HCT116 (cell line): ENCODE results near the gene NTSR2. TPM values are rescaled to one million over a fixed set of nuclear protein-coding genes. Genes with fewer than 3 reads are reported as not detected.

Source experiments
- ATAC-seq: fragments of 200-7000 bp; cut with Tn5 transposase; 2 replicates; pipeline ENCODE4 v1.9.1; 2020; ENCODE audit warnings: mild to moderate bottlenecking, moderate library complexity
- Bru-seq: library from RNA; stranded (reverse); fragments of 400-500 nt; gene quantifications from one replicate; lab custom pipeline; 2021; lab: Mats Ljungman, UMichigan
- BruChase-seq, 2 experiments: library from RNA; stranded (reverse); fragments of 400-500 nt; gene quantifications; one replicate each; lab custom pipeline; 2021; lab: Mats Ljungman, UMichigan
- BruUV-seq: library from RNA; stranded (reverse); fragments of 400-500 nt; replicated peaks from 2 replicates; lab custom pipeline; 2021; lab: Mats Ljungman, UMichigan
- CTCF ChIA-PET: fragments of 300-600 bp; sonication (Branson Sonifier 250); formaldehyde crosslinking; loops from one replicate; lab custom pipeline; 2021; ENCODE audit warnings: antibody characterized with exemption; lab: Charles Lee
- POLR2A ChIA-PET: fragments of 300-600, 350-600 bp; sonication (Branson Sonifier 250); formaldehyde crosslinking; loops from one replicate; lab custom pipeline; 2021; ENCODE audit warnings: antibody characterized with exemption; lab: Charles Lee
- RAD21 ChIA-PET, 2 experiments: fragments of 300-600 bp; sonication (Branson Sonifier 250); formaldehyde crosslinking; loops; one replicate each; lab custom pipeline; 2023; ENCODE audit warnings: low total read pairs in 2 of 2; ENCODE audit not compliant: uncharacterized antibody in 2 of 2, unreplicated experiment in 2 of 2, low non-redundant PET in 1 of 2; lab: Charles Lee
- DNase-seq: peaks from one replicate; pipeline ENCODE4 v3.0.0-alpha.2; 2010; ENCODE audit warnings: low read depth, low spot score
- H2AFZ ChIP-seq: fragments of 200-600 bp; shearing (Covaris generic), sonication (generic); 2 replicates; pipeline ENCODE4 v1.6.1; 2017; ENCODE audit warnings: low read depth, mixed run types, mixed read lengths, antibody characterized with exemption, low read length; ENCODE audit not compliant: poor library complexity, severe bottlenecking
- H3K27ac ChIP-seq: 2 replicates; pipeline ENCODE4 v1.5.1; 2012; ENCODE audit warnings: low read depth, low read length
- H3K27me3 ChIP-seq: fragments of 200-600 bp; sonication (generic); 2 replicates; pipeline ENCODE4 v1.6.1; 2016; ENCODE audit warnings: mixed run types, low read length, mixed read lengths; ENCODE audit not compliant: insufficient read depth
- H3K36me3 ChIP-seq, 2 experiments: fragments of 200-500 bp in 1 of 2; fragments of 200-600 bp in 1 of 2; sonication (Bioruptor generic) in 1 of 2; sonication (generic) in 1 of 2; 2 replicates each; pipeline versions ENCODE4 v1.5.1 to v1.6.1; 2014 to 2016; ENCODE audit warnings: low read length in 2 of 2, inconsistent platforms in 1 of 2, mixed read lengths in 1 of 2, mixed run types in 1 of 2; ENCODE audit not compliant: insufficient read depth in 2 of 2, control insufficient read depth in 1 of 2
- H3K4me1 ChIP-seq, 2 experiments: fragments of 200-600 bp in 1 of 2; sonication (generic) in 1 of 2; 2 replicates each; pipeline versions ENCODE4 v1.5.1 to v1.6.1; 2012 to 2017; ENCODE audit warnings: low read length in 2 of 2, inconsistent platforms in 1 of 2, mild to moderate bottlenecking in 1 of 2, mixed read lengths in 1 of 2, mixed run types in 1 of 2, moderate library complexity in 1 of 2; ENCODE audit not compliant: insufficient read depth in 2 of 2, control insufficient read depth in 1 of 2
- H3K4me2 ChIP-seq: fragments of 200-600 bp; sonication (generic); 2 replicates; pipeline ENCODE4 v1.6.1; 2017; ENCODE audit warnings: mixed run types, low read length, mixed read lengths
- H3K4me3 ChIP-seq, 2 experiments: fragments of 200-600 bp in 1 of 2; sonication (generic) in 1 of 2; replicated peaks in 1 of 2; 2 replicates each; pipeline ENCODE4 v1.5.1; 2011 to 2016; ENCODE audit warnings: low read length in 2 of 2, control low read depth in 1 of 2, low read depth in 1 of 2, mild to moderate bottlenecking in 1 of 2, mixed read lengths in 1 of 2, mixed run types in 1 of 2
- H3K79me2 ChIP-seq: fragments of 200-600 bp; sonication (generic); 2 replicates; pipeline ENCODE4 v1.6.1; 2017; ENCODE audit warnings: mild to moderate bottlenecking, mixed run types, low read length, moderate library complexity, mixed read lengths; ENCODE audit not compliant: insufficient read depth
- H3K9ac ChIP-seq: fragments of 200-600 bp; sonication (generic); 2 replicates; pipeline ENCODE4 v1.6.1; 2016; ENCODE audit warnings: low read length, mixed read lengths
- H3K9me2 ChIP-seq: fragments of 200-600 bp; sonication (generic), shearing (Covaris generic); 2 replicates; pipeline ENCODE4 v1.6.1; 2017; ENCODE audit warnings: mixed run types, mild to moderate bottlenecking, moderate library complexity; ENCODE audit not compliant: insufficient read depth
- H3K9me3 ChIP-seq, 2 experiments: fragments of 200-500 bp in 1 of 2; fragments of 200-600 bp in 1 of 2; sonication (Bioruptor generic) in 1 of 2; sonication (generic) in 1 of 2; 2 replicates each; pipeline ENCODE4 v1.6.1; 2014 to 2017; ENCODE audit warnings: low read length in 2 of 2, mixed read lengths in 2 of 2, inconsistent platforms in 1 of 2, low read depth in 1 of 2, mild to moderate bottlenecking in 1 of 2, mixed run types in 1 of 2, moderate library complexity in 1 of 2; ENCODE audit not compliant: control insufficient read depth in 1 of 2, insufficient read depth in 1 of 2
- H4K20me1 ChIP-seq: fragments of 200-600 bp; sonication (generic), shearing (Covaris generic); 2 replicates; pipeline ENCODE4 v1.6.1; 2017; ENCODE audit warnings: mixed run types, mild to moderate bottlenecking, moderate library complexity; ENCODE audit not compliant: insufficient read depth
- SRF ChIP-seq: IDR thresholded peaks from 2 replicates; pipeline ENCODE4 v1.6.1; 2012; ENCODE audit warnings: low read depth
- ZBTB33 ChIP-seq: IDR thresholded peaks from 2 replicates; pipeline ENCODE4 v1.6.1; 2011; ENCODE audit warnings: mild to moderate bottlenecking, low read length, moderate library complexity; ENCODE audit not compliant: insufficient replicate concordance; ENCODE audit errors: extremely low read depth
- intact Hi-C: fragments of 100-400 bp; cut with micrococcal nuclease; formaldehyde crosslinking; loops from 2 replicates; pipeline ENCODE4 v1.10.0; 2022
- long read RNA-seq: library from polyadenylated mRNA; unstranded; transcript quantifications from one replicate; pipeline ENCODE4 v2.0.0, GENCODE V29; 2021; ENCODE audit not compliant: unreplicated experiment
- polyA plus RNA-seq: library from polyadenylated mRNA; unstranded; fragments of >200 nt; gene quantifications from 2 replicates; pipeline ENCODE4 v1.2.1, GENCODE V29; 2012; ENCODE audit warnings: missing spikeins
- total RNA-seq: library from RNA; stranded (reverse); gene quantifications from one replicate; pipeline ENCODE4 v1.2.1, GENCODE V29; 2021; ENCODE audit not compliant: unreplicated experiment
- TF ChIP-seq, protein P1 (sequence below): IDR thresholded peaks from 2 replicates; pipeline ENCODE4 v1.6.1; 2012; ENCODE audit warnings: low read depth

NTSR2 gene, protein sequence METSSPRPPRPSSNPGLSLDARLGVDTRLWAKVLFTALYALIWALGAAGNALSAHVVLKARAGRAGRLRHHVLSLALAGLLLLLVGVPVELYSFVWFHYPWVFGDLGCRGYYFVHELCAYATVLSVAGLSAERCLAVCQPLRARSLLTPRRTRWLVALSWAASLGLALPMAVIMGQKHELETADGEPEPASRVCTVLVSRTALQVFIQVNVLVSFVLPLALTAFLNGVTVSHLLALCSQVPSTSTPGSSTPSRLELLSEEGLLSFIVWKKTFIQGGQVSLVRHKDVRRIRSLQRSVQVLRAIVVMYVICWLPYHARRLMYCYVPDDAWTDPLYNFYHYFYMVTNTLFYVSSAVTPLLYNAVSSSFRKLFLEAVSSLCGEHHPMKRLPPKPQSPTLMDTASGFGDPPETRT
- total RNA-seq (not detected), Bru-seq, nascent RNA (percentile 4 among the genes with signal in this experiment), BruChase-seq, experiment 1, labeled RNA remaining after a 6-hour chase (not detected), BruChase-seq, experiment 2, labeled RNA remaining after a 2-hour chase (not detected)
- not detected in 2 replicates for polyA plus RNA-seq
- long read RNA-seq, result 0 reads

DNA sequence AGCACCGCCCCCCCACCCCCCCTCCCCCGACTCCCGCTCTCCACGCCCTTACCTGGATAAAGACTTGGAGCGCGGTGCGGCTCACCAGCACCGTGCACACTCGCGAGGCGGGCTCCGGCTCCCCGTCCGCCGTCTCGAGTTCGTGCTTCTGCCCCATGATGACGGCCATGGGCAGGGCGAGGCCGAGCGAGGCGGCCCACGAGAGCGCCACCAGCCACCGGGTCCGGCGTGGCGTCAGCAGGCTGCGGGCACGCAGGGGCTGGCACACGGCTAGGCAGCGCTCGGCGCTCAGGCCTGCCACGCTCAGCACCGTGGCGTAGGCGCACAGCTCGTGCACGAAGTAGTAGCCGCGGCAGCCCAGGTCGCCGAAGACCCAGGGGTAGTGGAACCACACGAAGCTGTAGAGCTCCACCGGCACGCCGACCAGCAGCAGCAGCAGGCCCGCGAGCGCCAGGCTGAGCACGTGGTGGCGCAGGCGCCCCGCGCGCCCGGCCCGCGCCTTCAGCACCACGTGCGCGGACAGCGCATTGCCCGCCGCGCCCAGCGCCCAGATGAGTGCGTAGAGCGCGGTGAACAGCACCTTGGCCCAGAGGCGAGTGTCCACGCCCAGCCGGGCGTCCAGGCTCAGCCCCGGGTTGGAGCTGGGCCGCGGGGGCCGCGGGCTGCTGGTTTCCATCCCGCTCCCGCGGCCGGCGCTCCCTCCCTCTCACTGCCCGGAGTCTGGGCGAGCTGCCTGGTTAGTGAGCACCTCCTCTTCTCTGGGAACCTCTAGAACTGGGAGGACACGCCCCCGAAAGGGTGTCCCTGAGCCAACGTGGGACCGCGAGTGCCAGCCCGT is at the start of gene NTSR2:
Gene NTSR2 (minus strand): TSS at position 742 of the 838 bp plus-strand sequence. CDS start 66 bp downstream, at position 676.
- no peak within 1 kb of the TSS for H3K4me3 ChIP-seq
- CTCF ChIA-PET, result no interaction called here

More for the DNA sequence above, at the start of gene NTSR2:
- intact Hi-C loops, result no loop called here
- H3K9me3 ChIP-seq, result no peaks in the 10 kb centered on the region
- no peak within 1 kb of the TSS for H3K4me2 ChIP-seq
- no peaks in the 10 kb centered on the region for H3K36me3 ChIP-seq
- no peak for DNase-seq
- H3K27me3 ChIP-seq, result no peaks in the 10 kb centered on the region
- H2AFZ ChIP-seq, result no peak within 1 kb of the TSS
- H3K9me2 ChIP-seq, result no peaks in the 10 kb centered on the region
- RAD21 ChIA-PET, result no interaction called here
- no peak within 1 kb of the TSS for H3K27ac ChIP-seq
- TF ChIP-seq, protein P1, sequence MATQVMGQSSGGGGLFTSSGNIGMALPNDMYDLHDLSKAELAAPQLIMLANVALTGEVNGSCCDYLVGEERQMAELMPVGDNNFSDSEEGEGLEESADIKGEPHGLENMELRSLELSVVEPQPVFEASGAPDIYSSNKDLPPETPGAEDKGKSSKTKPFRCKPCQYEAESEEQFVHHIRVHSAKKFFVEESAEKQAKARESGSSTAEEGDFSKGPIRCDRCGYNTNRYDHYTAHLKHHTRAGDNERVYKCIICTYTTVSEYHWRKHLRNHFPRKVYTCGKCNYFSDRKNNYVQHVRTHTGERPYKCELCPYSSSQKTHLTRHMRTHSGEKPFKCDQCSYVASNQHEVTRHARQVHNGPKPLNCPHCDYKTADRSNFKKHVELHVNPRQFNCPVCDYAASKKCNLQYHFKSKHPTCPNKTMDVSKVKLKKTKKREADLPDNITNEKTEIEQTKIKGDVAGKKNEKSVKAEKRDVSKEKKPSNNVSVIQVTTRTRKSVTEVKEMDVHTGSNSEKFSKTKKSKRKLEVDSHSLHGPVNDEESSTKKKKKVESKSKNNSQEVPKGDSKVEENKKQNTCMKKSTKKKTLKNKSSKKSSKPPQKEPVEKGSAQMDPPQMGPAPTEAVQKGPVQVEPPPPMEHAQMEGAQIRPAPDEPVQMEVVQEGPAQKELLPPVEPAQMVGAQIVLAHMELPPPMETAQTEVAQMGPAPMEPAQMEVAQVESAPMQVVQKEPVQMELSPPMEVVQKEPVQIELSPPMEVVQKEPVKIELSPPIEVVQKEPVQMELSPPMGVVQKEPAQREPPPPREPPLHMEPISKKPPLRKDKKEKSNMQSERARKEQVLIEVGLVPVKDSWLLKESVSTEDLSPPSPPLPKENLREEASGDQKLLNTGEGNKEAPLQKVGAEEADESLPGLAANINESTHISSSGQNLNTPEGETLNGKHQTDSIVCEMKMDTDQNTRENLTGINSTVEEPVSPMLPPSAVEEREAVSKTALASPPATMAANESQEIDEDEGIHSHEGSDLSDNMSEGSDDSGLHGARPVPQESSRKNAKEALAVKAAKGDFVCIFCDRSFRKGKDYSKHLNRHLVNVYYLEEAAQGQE, result peak; percentile 21; the same call in 1 of the 2 replicates
- TF ChIP-seq SRF, result no peak
- TF ChIP-seq ZBTB33, result no peak
- no peak within 1 kb of the TSS for H3K9ac ChIP-seq
- no TSS peak for BruUV-seq
- H4K20me1 ChIP-seq, result no peaks in the 10 kb centered on the region
- ATAC-seq, result no peak
- POLR2A ChIA-PET, result no interaction called here
- H3K79me2 ChIP-seq, result no peaks in the 10 kb centered on the region
- H3K4me1 ChIP-seq, result no peaks in the 10 kb centered on the region
